Liver (tissue), 3 donors: Measurements from ENCODE around the gene MLN.

Source experiments
- ATF3 ChIP-seq: IDR thresholded peaks from 2 replicates; pipeline ENCODE4 v1.6.1; 2016; ENCODE audit warnings: antibody characterized with exemption
- CTCF ChIP-seq: fragments of 150-350 bp; IDR thresholded peaks from 2 replicates; pipeline ENCODE4 v1.5.1; 2017; ENCODE audit warnings: improper control_type of control experiment, low read depth, low read length; ENCODE audit not compliant: missing input control
- FOXA1 ChIP-seq: IDR thresholded peaks from 2 replicates; pipeline ENCODE4 v1.6.1; 2016; ENCODE audit warnings: antibody characterized with exemption
- JUND ChIP-seq, 2 donors: IDR thresholded peaks; 2 replicates each; pipeline ENCODE4 v1.6.1; 2016; ENCODE audit warnings: antibody characterized with exemption in 2 of 2
- MAX ChIP-seq: IDR thresholded peaks from 2 replicates; pipeline ENCODE4 v1.6.1; 2016; ENCODE audit warnings: antibody characterized with exemption
- RAD21 ChIP-seq, 2 donors: IDR thresholded peaks; 2 replicates each; pipeline ENCODE4 v1.6.1; 2016; ENCODE audit warnings: antibody characterized with exemption in 2 of 2, mild to moderate bottlenecking in 2 of 2
- REST ChIP-seq: IDR thresholded peaks from 2 replicates; pipeline ENCODE4 v1.6.1; 2016; ENCODE audit warnings: antibody characterized with exemption, mild to moderate bottlenecking
- RXRA ChIP-seq, 2 donors: IDR thresholded peaks; 2 replicates each; pipeline ENCODE4 v1.6.1; 2017 to 2018; ENCODE audit warnings: antibody characterized with exemption in 2 of 2, mild to moderate bottlenecking in 1 of 2
- SP1 ChIP-seq: IDR thresholded peaks from 2 replicates; pipeline ENCODE4 v1.6.1; 2018; ENCODE audit warnings: antibody characterized with exemption, mild to moderate bottlenecking
- TAF1 ChIP-seq: conservative IDR thresholded peaks from 2 replicates; pipeline ENCODE4 v1.6.1; 2016; ENCODE audit warnings: antibody characterized with exemption, mild to moderate bottlenecking
- ZBTB33 ChIP-seq: IDR thresholded peaks from 2 replicates; pipeline ENCODE4 v1.6.1; 2016; ENCODE audit warnings: antibody characterized with exemption
- donor health status: healthy.
- donor health status: healthy.

- TF ChIP-seq CTCF, result no peak
- no peak for TF ChIP-seq SP1
- no peak for TF ChIP-seq TAF1
- TF ChIP-seq RAD21 (IDR thresholded peaks at IDR 0.05), result no peak
- TF ChIP-seq FOXA1, result no peak
- no peak for TF ChIP-seq REST
- no peak for TF ChIP-seq JUND (IDR thresholded peaks at IDR 0.05)
- TF ChIP-seq RXRA (IDR thresholded peaks at IDR 0.05), result no peak
- no peak for TF ChIP-seq ZBTB33
- TF ChIP-seq MAX, result no peak
- no peak for TF ChIP-seq ATF3
These were observed 29.8 kb upstream of the MLN start for GRCh38 chr6:33833599-33833998.
